Activated naive CD4-positive, alpha-beta T cell treated with Interleukin-2 at 50 U/mL for 16 hours (primary cell): ENCODE measurements around the gene SCRN2.

Source experiments
- DNase-seq: peaks from one replicate; pipeline ENCODE4 v3.0.0-alpha.2; 2020

Gene SCRN2

GRCh38 chr17:47871048-47871447 is 30.0 kb upstream of the SCRN2 start:
- no peak for DNase-seq

GRCh38 chr17:47870056-47870455 is 29.0 kb upstream of the SCRN2 start:
- no peak for DNase-seq

- no peak for DNase-seq
Measured at GRCh38 chr17:47869114-47869513, 28.0 kb upstream of the SCRN2 start.

- no peak for DNase-seq
Measured at GRCh38 chr17:47867813-47868533, 26.9 kb upstream of the SCRN2 start.

DNA sequence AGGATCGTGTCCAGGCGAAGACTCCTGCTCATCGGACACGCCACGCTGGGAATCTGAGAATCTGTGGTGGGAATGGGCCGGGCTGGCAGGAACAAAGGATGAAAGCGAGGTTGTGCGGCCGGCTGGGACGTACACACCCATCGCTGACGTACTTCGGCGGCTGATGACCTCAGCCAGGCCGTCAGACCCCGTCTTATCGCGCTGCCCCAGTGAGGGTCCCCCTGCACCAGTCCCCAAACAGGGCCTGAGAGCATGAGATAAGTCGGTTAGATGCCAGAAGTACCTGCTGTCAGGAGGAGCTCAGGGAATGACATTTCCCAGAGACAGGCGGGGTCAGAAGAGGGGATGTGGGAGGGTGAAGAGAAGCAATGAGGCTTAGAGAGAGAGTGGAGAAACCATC is 25.9 kb upstream of the SCRN2 start:
- DNase-seq, result no peak

DNA sequence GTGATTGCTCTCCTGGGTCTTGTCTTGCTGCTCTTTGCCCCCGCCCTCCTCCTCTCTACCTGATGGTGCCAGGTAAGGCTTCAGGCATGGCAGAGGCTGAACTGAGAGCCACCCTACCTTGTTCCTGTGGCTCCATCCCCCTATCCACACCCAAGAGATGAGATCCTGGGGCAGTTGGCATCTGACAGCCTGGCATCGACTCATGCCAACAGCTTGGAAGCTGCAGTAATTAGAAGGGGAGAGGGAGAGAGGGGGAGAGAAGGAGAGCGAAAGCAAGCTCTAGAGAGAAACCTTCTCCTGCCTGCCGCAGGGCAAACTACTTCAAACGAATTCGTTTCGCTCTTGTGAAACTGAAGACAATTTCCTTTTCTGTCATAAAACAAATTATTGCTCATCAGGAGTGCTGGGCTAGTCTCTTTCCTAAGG is 23.7 kb upstream of the SCRN2 start:
- DNase-seq, result no peak

GRCh38 chr17:47862621-47863440 is 21.8 kb upstream of the SCRN2 start:
- no peak for DNase-seq

DNA sequence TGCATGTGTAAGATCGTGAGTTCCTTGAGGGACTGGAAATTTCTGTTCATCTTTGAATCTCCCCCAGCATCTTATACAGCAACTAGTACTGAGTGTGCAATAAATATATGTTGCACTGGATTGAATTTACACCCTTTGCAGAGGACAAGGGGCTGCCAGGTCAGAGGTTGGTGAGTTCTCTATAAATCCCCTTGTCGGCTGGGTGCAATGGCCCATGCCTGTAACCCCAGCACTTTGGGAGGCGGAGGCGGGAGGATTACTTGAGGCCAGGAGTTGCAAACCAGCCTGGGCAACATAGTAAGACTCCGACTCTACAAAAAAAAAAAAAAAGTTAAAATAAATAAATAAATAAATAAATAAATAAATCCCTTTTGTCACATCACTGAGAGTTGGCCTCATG is 19.3 kb upstream of the SCRN2 start:
- no peak for DNase-seq

- DNase-seq, result no peak
Measured at GRCh38 chr17:47857551-47858455, 16.7 kb upstream of the SCRN2 start.

GRCh38 chr17:47856830-47857229 is 15.8 kb upstream of the SCRN2 start:
- DNase-seq, result no peak

GRCh38 chr17:47855737-47856136 is 14.7 kb upstream of the SCRN2 start:
- no peak for DNase-seq

DNA sequence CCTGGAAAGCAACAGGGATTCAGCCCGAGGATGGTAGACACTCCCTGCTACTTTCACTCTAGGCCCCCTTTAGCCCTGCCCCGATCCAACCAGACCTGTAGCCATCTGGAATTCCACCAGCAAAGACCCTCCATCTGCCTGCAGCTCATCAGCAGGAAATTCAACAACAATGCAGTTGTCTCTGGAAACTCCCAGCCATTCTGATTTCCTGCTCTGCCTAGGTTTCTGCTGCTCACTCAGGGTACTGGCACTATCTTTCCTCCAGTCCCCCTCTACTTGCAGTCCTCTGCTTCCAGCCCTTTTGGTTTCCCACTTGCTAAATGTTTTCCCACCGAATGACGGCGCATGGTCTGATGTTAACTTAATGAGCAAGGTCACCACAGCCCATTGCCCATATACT is 12.5 kb upstream of the SCRN2 start:
- DNase-seq, result no peak

DNA sequence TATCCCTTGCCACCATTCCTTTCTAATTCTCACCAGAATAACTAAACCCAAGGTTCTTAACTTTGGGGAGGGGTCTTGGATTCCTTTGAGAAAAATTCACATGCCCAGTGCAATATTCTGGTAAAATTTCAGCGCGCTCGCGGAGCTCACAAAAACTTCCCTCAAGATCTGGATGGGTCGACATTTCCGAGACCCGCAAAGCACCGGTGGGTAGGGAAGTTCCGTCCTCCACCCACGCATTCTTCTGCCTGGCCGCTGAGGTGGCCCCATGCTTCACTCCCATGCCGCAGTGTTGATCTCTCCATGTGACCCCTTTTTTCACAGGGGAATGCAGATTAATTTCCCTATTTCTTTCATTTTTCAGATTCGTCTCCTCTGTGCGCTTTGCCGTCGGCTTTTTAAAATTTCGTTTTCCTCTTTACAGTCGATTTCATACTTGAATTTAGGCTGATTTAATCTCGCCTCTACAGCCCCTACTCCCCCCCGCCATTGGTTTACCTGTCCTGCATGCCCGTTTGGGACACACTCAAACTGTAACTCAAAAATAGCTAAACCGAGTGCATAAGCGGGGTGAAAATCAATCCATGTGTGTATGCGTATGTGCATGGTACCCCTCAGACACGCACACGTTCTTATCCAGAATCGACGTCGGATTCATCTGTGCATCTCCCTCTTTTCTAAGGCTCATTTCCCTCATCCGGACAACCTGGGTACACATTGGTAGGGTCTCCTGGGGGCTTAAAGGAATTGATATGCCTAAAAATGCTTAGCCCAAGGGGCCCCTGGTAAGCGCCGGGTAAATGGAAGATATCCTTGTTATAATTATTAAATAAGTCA is 11.3 kb upstream of the SCRN2 start:
- no peak for DNase-seq

GRCh38 chr17:47851764-47852112 is 10.7 kb upstream of the SCRN2 start:
- DNase-seq, result no peak

GRCh38 chr17:47850692-47851573 is 9.9 kb upstream of the SCRN2 start, which contains the start of gene SP6:
TSS of gene SP6 (minus strand) at chr17:47851163. CDS start at chr17:47848429, 2,734 bp downstream.
- peak; percentile 76 for DNase-seq

GRCh38 chr17:47850373-47850691 is 9.3 kb upstream of the SCRN2 start:
- no peak for DNase-seq

DNA sequence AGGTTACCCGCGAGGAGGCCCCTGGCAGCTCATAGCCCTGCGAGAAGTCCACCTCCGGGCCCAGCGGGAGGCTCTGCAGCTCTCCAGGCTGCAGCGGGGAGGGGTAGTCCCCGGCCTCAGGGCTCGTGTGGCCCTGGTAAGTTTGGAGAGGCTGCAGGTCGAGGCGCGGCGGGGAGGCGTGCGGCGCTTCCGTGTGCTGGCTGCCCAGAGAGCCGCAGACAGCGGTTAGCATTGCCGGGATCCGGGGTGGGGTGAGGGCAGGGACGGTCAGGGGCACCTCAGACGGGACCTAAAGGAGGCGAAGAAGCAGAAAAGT is 7.1 kb upstream of the SCRN2 start:
- DNase-seq, result no peak

- DNase-seq, result no peak
Measured at GRCh38 chr17:47847341-47848197, 6.5 kb upstream of the SCRN2 start.

- DNase-seq, result no peak
Measured at GRCh38 chr17:47846716-47847340, 5.8 kb upstream of the SCRN2 start.

DNA sequence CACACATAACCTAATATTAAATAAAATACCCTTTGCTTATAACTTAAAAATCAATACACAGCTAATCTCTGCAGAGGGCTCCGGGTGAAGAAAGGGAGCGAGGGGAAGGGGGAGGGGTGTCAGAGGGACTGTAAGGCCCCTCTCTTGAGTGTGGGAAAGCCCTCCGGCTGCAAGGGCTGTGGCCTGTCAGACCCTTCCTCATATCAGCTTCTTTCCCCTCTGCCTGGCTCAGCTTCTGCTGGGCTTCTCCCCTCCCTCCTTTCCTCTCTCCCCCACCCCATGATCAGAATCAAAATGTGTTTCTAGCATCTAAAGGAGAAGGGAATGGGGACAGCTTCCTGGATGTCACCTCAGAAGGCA is 4.6 kb upstream of the SCRN2 start:
- no peak for DNase-seq
